Activated CD4-positive, alpha-beta T cell treated with anti-CD3 and anti-CD28 coated beads for 24 hours (primary cell): Measurements from ENCODE around the gene IL12RB2.
A peak's percentile ranks its signal among the peaks of the same experiment; 100 is the strongest.
"Not testable (repeated sequence)": the region's sequence is repeated elsewhere in the genome, so short reads cannot be mapped to it uniquely, and the experiment has no call there.

Experiments
- DNase-seq, 2 donors: peaks; one replicate each; pipeline ENCODE4 v3.0.0-alpha.2; 2020; ENCODE audit warnings: low read depth in 2 of 2

Gene IL12RB2

GRCh38 chr1:67431156-67431765, 123.6 kb downstream of the IL12RB2 start:
- no peak for DNase-seq

GRCh38 chr1:67431869-67432578, 124.4 kb downstream of the IL12RB2 start:
- DNase-seq, result no peak

- no peak for DNase-seq
Measured at GRCh38 chr1:67432745-67433144, 125.1 kb downstream of the IL12RB2 start.

- no peak for DNase-seq
Measured at GRCh38 chr1:67433837-67434236, 126.2 kb downstream of the IL12RB2 start.

GRCh38 chr1:67434491-67434890, 126.8 kb downstream of the IL12RB2 start:
- DNase-seq, result no peak

GRCh38 chr1:67436511-67437055, 128.9 kb downstream of the IL12RB2 start:
- no peak for DNase-seq

GRCh38 chr1:67437961-67438360, 130.3 kb downstream of the IL12RB2 start:
- no peak for DNase-seq

GRCh38 chr1:67439277-67440029, 131.8 kb downstream of the IL12RB2 start:
- no peak for DNase-seq

- no peak for DNase-seq
Measured at GRCh38 chr1:67440339-67440738, 132.7 kb downstream of the IL12RB2 start.

- peak; percentile 23 to 38 for DNase-seq
Measured at GRCh38 chr1:67441183-67441582, 133.5 kb downstream of the IL12RB2 start.

- no peak for DNase-seq
Measured at GRCh38 chr1:67441739-67442281, 134.1 kb downstream of the IL12RB2 start.

- not testable (repeated sequence) for DNase-seq
Measured at GRCh38 chr1:67446014-67446413, 138.3 kb downstream of the IL12RB2 start.
